Gastrocnemius medialis (tissue), 4 donors: Measurements from ENCODE around the gene UCK2. TPM values are rescaled to one million over a fixed set of nuclear protein-coding genes. Genes with fewer than 3 reads are reported as not detected.
A peak's percentile ranks its signal among the peaks of the same experiment; 100 is the strongest.

ENCODE experiments used
- ATAC-seq, 2 donors: fragments of 150-250 bp; one replicate each; pipeline ENCODE4 v1.9.1; 2016
- DNase-seq, 2 donors: peaks; one replicate each; pipeline ENCODE4 v3.0.0-alpha.2; 2019
- H3K27ac ChIP-seq, 4 donors: fragments of 200-600 bp; sonication (generic); 1 replicate in 1 of 4; 2 replicates in 3 of 4; pipeline ENCODE4 v1.5.1; 2016 to 2018; ENCODE audit warnings: mild to moderate bottlenecking in 2 of 4, moderate library complexity in 1 of 4
- H3K27me3 ChIP-seq, 3 donors: fragments of 200-600 bp; sonication (generic) in 2 of 3; 1 replicate in 1 of 3; 2 replicates in 2 of 3; pipeline versions ENCODE4 v1.5.1 to v1.6.0; 2016 to 2019; ENCODE audit warnings: mild to moderate bottlenecking in 1 of 3, moderate library complexity in 1 of 3
- H3K36me3 ChIP-seq, 2 donors: fragments of 200-600 bp; sonication (generic) in 1 of 2; one replicate each; pipeline ENCODE4 v1.5.1; 2017 to 2018
- H3K4me1 ChIP-seq, 2 donors: fragments of 200-600 bp; sonication (generic) in 1 of 2; one replicate each; pipeline ENCODE4 v1.5.1; 2016 to 2017; ENCODE audit warnings: mild to moderate bottlenecking in 2 of 2
- H3K4me3 ChIP-seq, 4 donors: fragments of 200-600 bp; sonication (generic) in 3 of 4; 1 replicate in 1 of 4; 2 replicates in 3 of 4; pipeline ENCODE4 v1.5.1; 2016 to 2019; ENCODE audit warnings: mild to moderate bottlenecking in 2 of 4
- H3K9me3 ChIP-seq, 3 donors: fragments of 200-600 bp; sonication (generic) in 2 of 3; 1 replicate in 1 of 3; 2 replicates in 2 of 3; pipeline ENCODE4 v1.5.1; 2016 to 2019
- POLR2A ChIP-seq, 2 donors: fragments of 450-650 bp; IDR thresholded peaks; one replicate each; pipeline ENCODE4 v1.6.1; 2017; ENCODE audit warnings: antibody characterized with exemption in 2 of 2, mild to moderate bottlenecking in 2 of 2, moderate library complexity in 2 of 2
- in situ Hi-C, 4 donors: fragments of 200-750 bp; cut with MboI; loops; one replicate each; pipeline versions ENCODE4 v1.15.0 to v1.8.0; 2017; ENCODE audit warnings: low sequenced_read_pairs in 4 of 4
- intact Hi-C: fragments of 100-400 bp; cut with DNase I; formaldehyde crosslinking; loops from one replicate; pipeline ENCODE4 v1.15.1; 2023; ENCODE audit warnings: low total_unique reads
- total RNA-seq, 4 donors: library from RNA; depleted of rRNA; stranded (reverse); fragments of >200 nt; gene quantifications; one replicate each; pipeline versions ENCODE4 v1.1.0 to v1.2.3, GENCODE V29; 2016
- TF ChIP-seq, protein P1 (sequence below), 5 experiments: fragments of 450-650 bp in 3 of 5; fragments of 200-600 bp in 2 of 5; sonication (generic) in 2 of 5; IDR thresholded peaks in 4 of 5; conservative IDR thresholded peaks in 1 of 5; 1 replicate in 4 of 5; 2 replicates in 1 of 5; pipeline ENCODE4 v1.5.1; 2016 to 2019; ENCODE audit warnings: antibody characterized with exemption in 5 of 5, mild to moderate bottlenecking in 3 of 5, moderate library complexity in 3 of 5

The UCK2 gene
- total RNA-seq, 4 donors from 2014 or later = 14.0 to 32.7 (median 24.1) TPM

DNA sequence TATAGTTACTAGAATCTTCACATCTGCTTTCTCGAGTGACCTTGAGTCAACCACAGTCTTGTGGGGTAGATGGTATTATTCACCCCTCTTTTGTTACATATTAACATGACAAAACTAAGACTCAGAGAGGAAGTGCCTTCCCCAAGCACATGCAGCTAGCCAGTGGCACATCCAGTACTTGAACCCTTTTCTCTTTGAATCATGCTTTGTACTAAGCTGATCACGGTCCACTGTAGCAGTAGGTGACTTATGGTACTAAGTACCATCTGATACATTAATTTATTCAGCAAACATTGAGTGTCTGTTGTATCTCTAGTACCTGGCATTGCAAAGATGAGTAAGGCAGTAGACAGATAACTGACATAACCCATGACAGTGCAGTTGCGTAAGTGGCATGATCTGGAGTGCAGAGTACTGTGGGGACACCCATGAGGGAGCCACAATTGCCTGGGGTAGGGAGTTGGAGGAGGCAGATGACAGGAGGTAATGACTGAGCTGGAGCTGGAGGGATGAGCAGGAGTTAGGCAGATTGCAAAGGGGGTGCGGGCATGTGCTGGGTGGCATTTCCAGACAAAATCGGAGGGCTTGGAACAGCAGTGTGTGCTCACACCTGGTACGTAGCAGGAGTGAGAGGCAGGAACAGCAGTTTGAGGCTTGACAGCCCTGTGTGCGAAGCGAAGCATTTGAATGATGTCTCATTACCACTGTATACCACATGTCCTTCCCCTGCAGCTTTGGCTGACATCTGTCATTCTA, 29.8 kb downstream of the UCK2 start:
- peak overlapping the region; percentile 76 to 80 (median 78) for H3K27ac ChIP-seq

DNA sequence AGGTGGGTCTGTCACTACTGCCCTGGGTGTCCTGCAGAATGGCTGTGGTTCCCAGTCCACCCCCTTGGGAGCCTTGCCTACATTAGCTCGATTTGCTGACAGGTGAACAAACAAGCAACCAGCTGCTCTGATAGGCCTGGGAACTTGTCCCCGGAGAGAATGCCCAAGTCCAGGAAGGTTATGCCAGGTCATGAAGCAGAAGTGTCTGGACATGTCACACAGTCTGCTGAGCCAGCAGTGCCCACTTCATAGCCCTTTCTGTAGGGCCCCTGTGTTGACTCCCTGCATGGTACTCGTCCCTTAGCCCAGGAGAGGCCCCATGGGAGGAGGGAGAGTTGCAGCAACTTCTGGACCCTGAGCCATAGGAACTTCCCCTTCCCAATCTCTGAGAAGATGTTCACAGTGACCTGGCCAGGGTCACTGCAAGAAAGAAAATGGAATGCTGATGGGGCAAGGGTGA, 31.0 kb downstream of the UCK2 start:
- no peaks in the 10 kb centered on the region for H3K9me3 ChIP-seq
- no peaks in the 10 kb centered on the region for H3K27me3 ChIP-seq
- ATAC-seq (peak; percentile 20 to 67), DNase-seq (peak in 1 of 2 donors; percentile 68)
- H3K4me1 ChIP-seq = peaks cover 75% of the 10 kb centered on the region in 2 donors
- H3K27ac ChIP-seq = peak overlapping the region; percentile 76 to 80 (median 78)
- TF ChIP-seq, protein P1, sequence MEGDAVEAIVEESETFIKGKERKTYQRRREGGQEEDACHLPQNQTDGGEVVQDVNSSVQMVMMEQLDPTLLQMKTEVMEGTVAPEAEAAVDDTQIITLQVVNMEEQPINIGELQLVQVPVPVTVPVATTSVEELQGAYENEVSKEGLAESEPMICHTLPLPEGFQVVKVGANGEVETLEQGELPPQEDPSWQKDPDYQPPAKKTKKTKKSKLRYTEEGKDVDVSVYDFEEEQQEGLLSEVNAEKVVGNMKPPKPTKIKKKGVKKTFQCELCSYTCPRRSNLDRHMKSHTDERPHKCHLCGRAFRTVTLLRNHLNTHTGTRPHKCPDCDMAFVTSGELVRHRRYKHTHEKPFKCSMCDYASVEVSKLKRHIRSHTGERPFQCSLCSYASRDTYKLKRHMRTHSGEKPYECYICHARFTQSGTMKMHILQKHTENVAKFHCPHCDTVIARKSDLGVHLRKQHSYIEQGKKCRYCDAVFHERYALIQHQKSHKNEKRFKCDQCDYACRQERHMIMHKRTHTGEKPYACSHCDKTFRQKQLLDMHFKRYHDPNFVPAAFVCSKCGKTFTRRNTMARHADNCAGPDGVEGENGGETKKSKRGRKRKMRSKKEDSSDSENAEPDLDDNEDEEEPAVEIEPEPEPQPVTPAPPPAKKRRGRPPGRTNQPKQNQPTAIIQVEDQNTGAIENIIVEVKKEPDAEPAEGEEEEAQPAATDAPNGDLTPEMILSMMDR (IDR thresholded peaks at IDR 0.05 in 4 of 5, conservative IDR thresholded peaks at IDR 0.05 in 1 of 5) = no peak
- TF ChIP-seq POLR2A (IDR thresholded peaks at IDR 0.05) = no peak
- H3K36me3 ChIP-seq = no peaks in the 10 kb centered on the region
- intact Hi-C loops (loop anchor here (5.0 kb wide), 1 partner anchor 39 kb away; no protein-coding TSS in a partner anchor), in situ Hi-C loops (no loop called here)
- H3K4me3 ChIP-seq = no peak overlapping the region

More for the DNA sequence above, 29.8 kb downstream of the UCK2 start:
- DNase-seq (peak; percentile 69 to 77), ATAC-seq (peak; percentile 85 to 90)
- H3K4me3 ChIP-seq = no peak overlapping the region
- TF ChIP-seq POLR2A (IDR thresholded peaks at IDR 0.05) = no peak
- TF ChIP-seq, protein P1 (IDR thresholded peaks at IDR 0.05 in 4 of 5, conservative IDR thresholded peaks at IDR 0.05 in 1 of 5) = no peak
- in situ Hi-C loops (no loop called here), intact Hi-C loops (loop anchor here (2.0 to 5.0 kb wide), 3 partner anchors 14 to 40 kb away; no protein-coding TSS in a partner anchor)
- H3K36me3 ChIP-seq = no peaks in the 10 kb centered on the region
- no peaks in the 10 kb centered on the region for H3K9me3 ChIP-seq
- H3K4me1 ChIP-seq = peaks cover 71 to 73% of the 10 kb centered on the region in 2 donors
- H3K27me3 ChIP-seq = no peaks in the 10 kb centered on the region

DNA sequence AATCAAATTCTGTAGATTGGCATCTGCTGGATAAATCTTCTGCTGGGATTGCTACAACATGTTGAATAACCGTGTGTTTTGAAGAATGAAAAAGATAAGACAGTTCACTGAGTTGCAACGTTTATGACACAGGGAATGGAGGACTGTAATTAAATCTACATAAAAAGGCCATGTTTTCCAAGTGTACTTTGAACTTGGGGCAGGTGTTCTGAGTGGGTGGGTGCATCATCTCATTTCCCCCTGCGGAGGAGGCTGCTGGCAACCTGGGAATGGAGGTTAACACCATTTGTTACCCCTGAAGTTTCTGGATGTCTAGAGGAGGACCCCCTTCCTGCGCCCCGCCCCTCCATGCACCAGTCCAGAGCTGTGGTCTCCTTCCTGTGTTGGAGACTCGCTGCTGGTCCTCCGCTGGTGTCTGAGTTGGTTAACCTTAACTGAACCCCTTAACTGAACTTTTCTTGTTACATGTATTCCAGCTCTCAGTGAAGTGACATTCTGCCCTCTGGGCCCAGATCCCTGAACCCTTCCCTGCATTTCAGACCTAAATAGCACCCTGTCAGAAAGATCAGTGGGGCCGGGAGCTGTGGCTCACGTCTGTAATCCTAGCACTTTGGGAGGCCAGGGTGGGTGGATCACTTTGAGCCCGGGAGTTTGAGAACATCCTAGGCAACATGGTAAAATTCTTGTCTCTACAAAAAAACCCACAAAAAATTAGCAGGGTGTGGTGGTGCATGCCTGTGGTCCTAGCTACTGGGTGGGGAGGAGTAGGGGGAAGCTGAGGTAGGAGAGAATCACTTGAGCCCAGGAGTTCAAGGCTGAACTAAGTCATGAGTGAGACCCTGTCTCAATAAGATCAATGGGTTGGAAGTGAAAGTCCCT, 31.8 kb downstream of the UCK2 start:
- Histone ChIP-seq H3K27me3 (no peaks in the 10 kb centered on the region), H3K9me3 (no peaks in the 10 kb centered on the region), H3K36me3 (no peaks in the 10 kb centered on the region), H3K27ac (peak overlapping the region in 1 of 4 donors; percentile 79), H3K4me3 (no peak overlapping the region), H3K4me1 (peaks cover 68 to 70% of the 10 kb centered on the region in 2 donors)
- DNase-seq (no peak), ATAC-seq (no peak)
- in situ Hi-C loops (no loop called here), intact Hi-C loops (loop anchor here (5.0 kb wide), 1 partner anchor 38 kb away; no protein-coding TSS in a partner anchor)
- TF ChIP-seq POLR2A (IDR thresholded peaks at IDR 0.05) = no peak
- TF ChIP-seq, protein P1 (IDR thresholded peaks at IDR 0.05 in 4 of 5, conservative IDR thresholded peaks at IDR 0.05 in 1 of 5) = no peak

DNA sequence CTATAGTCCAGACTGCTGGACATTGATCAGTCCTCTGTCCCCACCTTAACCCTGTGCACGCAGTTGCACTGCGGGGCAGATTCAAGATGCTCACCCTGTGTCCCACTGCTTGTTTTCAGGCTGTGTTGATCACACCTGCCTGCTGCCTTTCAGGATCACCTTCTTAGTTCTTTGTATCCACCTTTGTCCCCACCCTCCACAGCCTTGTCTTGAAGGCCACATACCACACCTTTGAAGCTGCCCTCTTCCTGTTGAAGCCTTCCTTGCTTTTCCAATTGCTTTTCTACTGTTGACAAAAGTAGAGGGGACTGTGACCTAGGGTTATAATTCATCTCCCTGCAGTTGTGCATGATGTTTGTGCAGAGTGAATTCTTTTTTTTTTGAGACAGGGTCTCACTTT, 32.7 kb downstream of the UCK2 start:
- H3K27me3 ChIP-seq = no peaks in the 10 kb centered on the region
- no peaks in the 10 kb centered on the region for H3K36me3 ChIP-seq
- no peaks in the 10 kb centered on the region for H3K9me3 ChIP-seq
- no peak overlapping the region for H3K4me3 ChIP-seq
- no peak overlapping the region for H3K27ac ChIP-seq
- peaks cover 61% of the 10 kb centered on the region in 2 donors for H3K4me1 ChIP-seq
- DNase-seq = no peak
- TF ChIP-seq, protein P1 (IDR thresholded peaks at IDR 0.05 in 4 of 5, conservative IDR thresholded peaks at IDR 0.05 in 1 of 5) = no peak
- TF ChIP-seq POLR2A (IDR thresholded peaks at IDR 0.05) = no peak
- ATAC-seq = no peak
- in situ Hi-C loops (no loop called here), intact Hi-C loops (no loop called here)
